ENCODE data around the gene FBXO36.

- TF ChIP-seq, protein P1, sequence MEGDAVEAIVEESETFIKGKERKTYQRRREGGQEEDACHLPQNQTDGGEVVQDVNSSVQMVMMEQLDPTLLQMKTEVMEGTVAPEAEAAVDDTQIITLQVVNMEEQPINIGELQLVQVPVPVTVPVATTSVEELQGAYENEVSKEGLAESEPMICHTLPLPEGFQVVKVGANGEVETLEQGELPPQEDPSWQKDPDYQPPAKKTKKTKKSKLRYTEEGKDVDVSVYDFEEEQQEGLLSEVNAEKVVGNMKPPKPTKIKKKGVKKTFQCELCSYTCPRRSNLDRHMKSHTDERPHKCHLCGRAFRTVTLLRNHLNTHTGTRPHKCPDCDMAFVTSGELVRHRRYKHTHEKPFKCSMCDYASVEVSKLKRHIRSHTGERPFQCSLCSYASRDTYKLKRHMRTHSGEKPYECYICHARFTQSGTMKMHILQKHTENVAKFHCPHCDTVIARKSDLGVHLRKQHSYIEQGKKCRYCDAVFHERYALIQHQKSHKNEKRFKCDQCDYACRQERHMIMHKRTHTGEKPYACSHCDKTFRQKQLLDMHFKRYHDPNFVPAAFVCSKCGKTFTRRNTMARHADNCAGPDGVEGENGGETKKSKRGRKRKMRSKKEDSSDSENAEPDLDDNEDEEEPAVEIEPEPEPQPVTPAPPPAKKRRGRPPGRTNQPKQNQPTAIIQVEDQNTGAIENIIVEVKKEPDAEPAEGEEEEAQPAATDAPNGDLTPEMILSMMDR (IDR thresholded peaks at IDR 0.05; ENCODE audit: borderline replicate concordance, extremely low read depth, low read length, poor library complexity, severe bottlenecking): no peak
- TF ChIP-seq EZH2 (IDR thresholded peaks at IDR 0.05; ENCODE audit: borderline replicate concordance, low read depth, low read length, severe bottlenecking): no peak
These were observed 101.0 kb downstream of the FBXO36 start for GRCh38 chr2:230023313-230023712.

Measured in DND-41 (cell line).